WERI-Rb-1 (cell line): ENCODE results near the gene SPEN.
"Not testable (repeated sequence)": the region's sequence is repeated elsewhere in the genome, so short reads cannot be mapped to it uniquely, and the experiment has no call there.

Experiments
- DNase-seq: peaks from one replicate; pipeline ENCODE4 v3.0.0-alpha.2; 2020
- H3K27ac ChIP-seq: fragments of 250-450 bp; sonication (Bioruptor Pico); 2 replicates; pipeline ENCODE4 v1.5.1; 2020; ENCODE audit warnings: mild to moderate bottlenecking, moderate library complexity
- H3K27me3 ChIP-seq: fragments of 250-450 bp; sonication (Bioruptor Pico); 2 replicates; pipeline ENCODE4 v1.5.1; 2021; ENCODE audit warnings: mild to moderate bottlenecking, low read depth, moderate library complexity; ENCODE audit not compliant: insufficient read depth, severe bottlenecking
- H3K36me3 ChIP-seq: fragments of 250-450 bp; sonication (Bioruptor Pico); 2 replicates; pipeline ENCODE4 v1.5.1; 2020; ENCODE audit warnings: mild to moderate bottlenecking, moderate library complexity
- H3K4me3 ChIP-seq: 2 replicates; pipeline ENCODE4 v1.5.1; 2011; ENCODE audit warnings: low read depth, mild to moderate bottlenecking, control low read depth, low read length
- H3K9me3 ChIP-seq: fragments of 250-450 bp; sonication (Bioruptor Pico); 2 replicates; pipeline ENCODE4 v1.5.1; 2021; ENCODE audit warnings: mild to moderate bottlenecking, moderate library complexity; ENCODE audit not compliant: severe bottlenecking
- CTCF ChIP-seq: IDR thresholded peaks from 2 replicates; pipeline ENCODE4 v1.5.1; 2011; ENCODE audit warnings: low read depth, mild to moderate bottlenecking, control low read depth, inconsistent platforms, low read length

SPEN gene

GRCh38 chr1:15900662-15901279, 53.3 kb downstream of the SPEN start:
- Histone ChIP-seq H3K27me3 (no peaks in the 10 kb centered on the region), H3K9me3 (no peaks in the 10 kb centered on the region), H3K27ac (no peak overlapping the region), H3K36me3 (no peaks in the 10 kb centered on the region; the same call in 1 of the 2 replicates), H3K4me3 (no peak overlapping the region)
- TF ChIP-seq CTCF: no peak
- DNase-seq: no peak

GRCh38 chr1:15902882-15903281, 55.4 kb downstream of the SPEN start:
- H3K36me3 ChIP-seq: no peaks in the 10 kb centered on the region; the same call in 1 of the 2 replicates
- no peaks in the 10 kb centered on the region for H3K27me3 ChIP-seq
- H3K27ac ChIP-seq: no peak overlapping the region
- no peaks in the 10 kb centered on the region for H3K9me3 ChIP-seq
- TF ChIP-seq CTCF: no peak
- no peak for DNase-seq
- H3K4me3 ChIP-seq: no peak overlapping the region

GRCh38 chr1:15908597-15908996, 61.1 kb downstream of the SPEN start:
- Histone ChIP-seq H3K27ac (no peak overlapping the region), H3K36me3 (peaks cover 32% of the 10 kb centered on the region), H3K4me3 (no peak overlapping the region), H3K9me3 (no peaks in the 10 kb centered on the region), H3K27me3 (no peaks in the 10 kb centered on the region)
- no peak for DNase-seq
- no peak for TF ChIP-seq CTCF

- H3K27ac ChIP-seq: no peak overlapping the region
- H3K36me3 ChIP-seq: peaks cover 53% of the 10 kb centered on the region
- no peak overlapping the region for H3K4me3 ChIP-seq
- DNase-seq: no peak
- no peaks in the 10 kb centered on the region for H3K9me3 ChIP-seq
- no peaks in the 10 kb centered on the region for H3K27me3 ChIP-seq
- no peak for TF ChIP-seq CTCF
Measured at GRCh38 chr1:15911141-15911540, 63.6 kb downstream of the SPEN start.

GRCh38 chr1:15911927-15912326, 64.4 kb downstream of the SPEN start:
- no peaks in the 10 kb centered on the region for H3K9me3 ChIP-seq
- H3K27ac ChIP-seq: no peak overlapping the region
- peaks cover 61% of the 10 kb centered on the region for H3K36me3 ChIP-seq
- no peak for DNase-seq
- no peaks in the 10 kb centered on the region for H3K27me3 ChIP-seq
- no peak for TF ChIP-seq CTCF
- H3K4me3 ChIP-seq: no peak overlapping the region

- not testable (repeated sequence) for H3K27ac ChIP-seq, H3K4me3 ChIP-seq, H3K9me3 ChIP-seq, DNase-seq, H3K27me3 ChIP-seq
- peaks cover 77% of the 10 kb centered on the region for H3K36me3 ChIP-seq
Measured at GRCh38 chr1:15913607-15914006, 66.1 kb downstream of the SPEN start.
